Mesenchymal stem cell (in vitro differentiated cells and primary cell): ENCODE measurements around the gene RTN3.

Experiments used
- DNase-seq: peaks from one replicate; pipeline ENCODE4 v3.0.0-alpha.2; 2013
- H2AFZ ChIP-seq: one replicate; pipeline ENCODE4 v1.6.1; 2013; ENCODE audit warnings: low read depth, mild to moderate bottlenecking, control low read depth, inconsistent platforms, low read length, moderate library complexity
- H2AK5ac ChIP-seq: 2 replicates; pipeline ENCODE4 v1.6.1; 2013; ENCODE audit warnings: low read length, moderate library complexity, mild to moderate bottlenecking, inconsistent platforms; ENCODE audit not compliant: severe bottlenecking
- H2BK120ac ChIP-seq: one replicate; pipeline ENCODE4 v1.6.1; 2013; ENCODE audit warnings: low read depth, mild to moderate bottlenecking, inconsistent platforms, low read length, moderate library complexity
- H2BK12ac ChIP-seq, 2 experiments: one replicate each; pipeline ENCODE4 v1.6.1; 2013; ENCODE audit warnings: inconsistent platforms in 2 of 2, low read length in 2 of 2, mild to moderate bottlenecking in 2 of 2, moderate library complexity in 2 of 2, control low read depth in 1 of 2
- H2BK15ac ChIP-seq: one replicate; pipeline ENCODE4 v1.6.1; 2013; ENCODE audit warnings: mild to moderate bottlenecking, low read depth, inconsistent platforms; ENCODE audit not compliant: poor library complexity, severe bottlenecking
- H2BK5ac ChIP-seq: 2 replicates; pipeline ENCODE4 v1.6.1; 2013; ENCODE audit warnings: low read depth, mild to moderate bottlenecking, low read length, control low read depth, inconsistent platforms; ENCODE audit not compliant: poor library complexity, severe bottlenecking
- H3K14ac ChIP-seq, 2 experiments: one replicate each; pipeline ENCODE4 v1.6.1; 2013; ENCODE audit warnings: inconsistent platforms in 2 of 2, low read length in 2 of 2, control low read depth in 1 of 2, mild to moderate bottlenecking in 1 of 2, moderate library complexity in 1 of 2
- H3K18ac ChIP-seq, 2 experiments: one replicate each; pipeline ENCODE4 v1.6.1; 2013; ENCODE audit warnings: inconsistent platforms in 2 of 2, low read length in 2 of 2, control low read depth in 1 of 2, low read depth in 1 of 2, mild to moderate bottlenecking in 1 of 2
- H3K23ac ChIP-seq, 2 experiments: one replicate each; pipeline ENCODE4 v1.6.1; 2013; ENCODE audit warnings: inconsistent platforms in 2 of 2, low read length in 2 of 2, mild to moderate bottlenecking in 2 of 2, moderate library complexity in 2 of 2, control low read depth in 1 of 2
- H3K27ac ChIP-seq: 2 replicates; pipeline ENCODE4 v1.5.1; 2013; ENCODE audit warnings: mild to moderate bottlenecking, moderate library complexity, low read length, control low read depth, inconsistent platforms; ENCODE audit not compliant: poor library complexity, severe bottlenecking
- H3K27me3 ChIP-seq, 2 experiments: 2 replicates each; pipeline versions ENCODE4 v1.6.1 to v1.7.0; 2013; ENCODE audit warnings: low read length in 2 of 2, mild to moderate bottlenecking in 2 of 2, moderate library complexity in 2 of 2, control low read depth in 1 of 2, inconsistent platforms in 1 of 2; ENCODE audit not compliant: control insufficient read depth in 1 of 2, insufficient read depth in 1 of 2
- H3K36me3 ChIP-seq, 2 experiments: 2 replicates each; pipeline versions ENCODE4 v1.6.1 to v1.7.0; 2013; ENCODE audit warnings: low read length in 2 of 2, control low read depth in 1 of 2, inconsistent platforms in 1 of 2, low read depth in 1 of 2, mild to moderate bottlenecking in 1 of 2; ENCODE audit not compliant: insufficient read depth in 2 of 2, control insufficient read depth in 1 of 2
- H3K4ac ChIP-seq, 2 experiments: one replicate each; pipeline ENCODE4 v1.6.1; 2013; ENCODE audit warnings: inconsistent platforms in 2 of 2, low read length in 2 of 2, mild to moderate bottlenecking in 2 of 2, moderate library complexity in 2 of 2, control low read depth in 1 of 2, low read depth in 1 of 2
- H3K4me1 ChIP-seq: 2 replicates; pipeline ENCODE4 v1.6.1; 2013; ENCODE audit warnings: low read depth, low read length, control low read depth; ENCODE audit not compliant: control insufficient read depth, insufficient read depth
- H3K4me2 ChIP-seq: 2 replicates; pipeline ENCODE4 v1.6.1; 2013; ENCODE audit warnings: low read length, mild to moderate bottlenecking, inconsistent platforms; ENCODE audit not compliant: poor library complexity, severe bottlenecking
- H3K4me3 ChIP-seq, 2 experiments: 2 replicates each; pipeline versions ENCODE4 v1.5.1 to v1.7.0; 2013; ENCODE audit warnings: low read length in 2 of 2, mild to moderate bottlenecking in 2 of 2, control low read depth in 1 of 2, low read depth in 1 of 2; ENCODE audit not compliant: insufficient read depth in 1 of 2
- H3K79me1 ChIP-seq: replicated peaks from 2 replicates; pipeline ENCODE4 v1.6.1; 2013; ENCODE audit warnings: mild to moderate bottlenecking, control low read depth, low read length, inconsistent platforms; ENCODE audit not compliant: poor library complexity, severe bottlenecking
- H3K9ac ChIP-seq: 2 replicates; pipeline ENCODE4 v1.7.0; 2013; ENCODE audit warnings: mild to moderate bottlenecking, low read length, moderate library complexity
- H3K9me3 ChIP-seq: 2 replicates; pipeline ENCODE4 v1.7.0; 2013; ENCODE audit warnings: mild to moderate bottlenecking, low read length; ENCODE audit not compliant: control insufficient read depth
- H4K8ac ChIP-seq: one replicate; pipeline ENCODE4 v1.6.1; 2013; ENCODE audit warnings: inconsistent platforms, mild to moderate bottlenecking, low read length, moderate library complexity
- H4K91ac ChIP-seq: one replicate; pipeline ENCODE4 v1.6.1; 2013; ENCODE audit warnings: mild to moderate bottlenecking, low read length, inconsistent platforms
- WGBS: methylation state at CpG from one replicate; pipeline ENCODE4 v1.1.7; 2013; ENCODE audit warnings: mixed read lengths; 5-methylcytosine and 5-hydroxymethylcytosine counted together

RTN3 gene

DNA sequence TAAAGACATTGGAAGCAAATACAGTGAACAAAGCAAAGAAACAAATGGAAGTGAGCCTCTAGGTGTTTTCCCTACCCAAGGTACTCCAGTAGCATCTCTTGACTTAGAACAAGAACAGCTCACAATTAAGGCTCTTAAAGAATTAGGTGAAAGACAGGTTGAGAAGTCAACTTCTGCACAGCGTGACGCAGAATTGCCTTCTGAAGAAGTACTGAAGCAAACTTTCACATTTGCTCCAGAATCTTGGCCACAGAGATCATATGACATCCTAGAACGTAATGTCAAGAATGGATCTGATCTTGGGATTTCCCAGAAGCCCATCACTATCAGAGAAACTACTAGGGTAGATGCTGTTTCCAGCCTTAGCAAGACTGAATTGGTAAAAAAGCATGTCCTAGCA, 39.3 kb downstream of the RTN3 start:
- Histone ChIP-seq H2BK120ac (no peak overlapping the region), H4K8ac (no peak overlapping the region), H3K4me3 (no peak overlapping the region), H3K36me3 (peaks cover 0 to 10% of the 10 kb centered on the region in 2 experiments), H3K79me1 (peaks cover 12% of the 10 kb centered on the region), H4K91ac (no peak overlapping the region), H2BK12ac (no peak overlapping the region), H3K27ac (no peak overlapping the region), H3K23ac (no peak overlapping the region), H3K14ac (no peak overlapping the region), H2AFZ (no peak overlapping the region), H3K27me3 (no peaks in the 10 kb centered on the region), H2BK5ac (no peak overlapping the region), H2AK5ac (no peak overlapping the region), H3K4me2 (no peak overlapping the region), H3K4ac (no peak overlapping the region), H3K18ac (no peak overlapping the region), H2BK15ac (no peak overlapping the region), H3K9me3 (no peaks in the 10 kb centered on the region), H3K9ac (no peak overlapping the region), H3K4me1 (peaks cover 2% of the 10 kb centered on the region)
- WGBS, result 100% methylated on average over 3 of the region's 3 CpGs
- DNase-seq, result no peak

DNA sequence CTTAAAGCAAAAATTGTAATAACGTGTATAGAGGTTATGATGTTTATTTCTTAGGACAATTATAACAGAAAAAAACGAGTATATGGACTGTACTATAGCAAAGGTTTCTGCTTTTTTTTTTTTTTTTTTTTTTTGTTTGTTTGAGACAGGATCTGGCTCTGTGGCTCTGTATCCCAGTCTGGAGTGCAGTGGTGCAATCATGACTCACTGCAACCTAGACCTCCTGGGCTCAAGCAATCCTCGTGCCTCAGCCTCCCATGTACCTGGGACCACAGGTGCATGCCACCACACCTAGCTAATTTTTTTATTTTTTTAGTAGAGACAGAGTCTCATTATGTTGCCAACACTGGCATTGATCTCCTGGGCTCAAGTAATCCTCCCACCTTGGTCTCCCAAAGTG, 48.0 kb downstream of the RTN3 start:
- H2BK15ac ChIP-seq, result no peak overlapping the region
- no peak overlapping the region for H3K9ac ChIP-seq
- no peak overlapping the region for H2BK12ac ChIP-seq
- H3K4ac ChIP-seq, result no peak overlapping the region
- no peak overlapping the region for H3K14ac ChIP-seq
- H4K8ac ChIP-seq, result no peak overlapping the region
- DNase-seq, result no peak
- H3K36me3 ChIP-seq, result no peaks in the 10 kb centered on the region
- H3K27me3 ChIP-seq, result no peaks in the 10 kb centered on the region
- peaks cover 22% of the 10 kb centered on the region for H3K79me1 ChIP-seq
- no peak overlapping the region for H2AK5ac ChIP-seq
- no peaks in the 10 kb centered on the region for H3K9me3 ChIP-seq
- H3K23ac ChIP-seq, result no peak overlapping the region
- H3K18ac ChIP-seq, result no peak overlapping the region
- no peak overlapping the region for H3K27ac ChIP-seq
- H2AFZ ChIP-seq, result no peak overlapping the region
- no peak overlapping the region for H4K91ac ChIP-seq
- H2BK120ac ChIP-seq, result no peak overlapping the region
- H3K4me3 ChIP-seq, result no peak overlapping the region
- peaks cover 1% of the 10 kb centered on the region for H3K4me1 ChIP-seq
- H2BK5ac ChIP-seq, result no peak overlapping the region
- WGBS, result 96% methylated on average over 3 of the region's 3 CpGs
- no peak overlapping the region for H3K4me2 ChIP-seq

DNA sequence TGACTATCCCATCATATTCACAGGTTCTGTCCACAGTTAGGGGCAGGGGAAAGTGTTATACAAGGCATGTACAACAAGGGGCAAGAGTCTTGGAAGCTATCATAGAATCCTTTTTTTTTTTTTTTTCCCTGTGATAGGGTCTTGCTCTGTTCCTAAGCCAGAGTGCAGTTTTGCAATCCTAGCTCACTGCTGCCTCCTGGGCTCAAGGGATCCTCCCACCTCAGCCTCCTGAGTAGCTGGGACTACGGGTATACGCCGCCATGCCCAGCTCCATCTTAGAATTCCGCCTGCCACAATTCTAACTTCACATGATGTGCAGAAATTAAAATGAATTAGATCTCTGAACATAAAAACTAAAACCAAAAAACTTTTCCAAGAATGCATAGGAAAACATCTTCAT, 55.6 kb downstream of the RTN3 start:
- Histone ChIP-seq H4K8ac (no peak overlapping the region), H2BK5ac (no peak overlapping the region), H3K23ac (no peak overlapping the region), H3K18ac (no peak overlapping the region), H3K79me1 (peaks cover 24% of the 10 kb centered on the region), H3K27ac (no peak overlapping the region), H3K9ac (no peak overlapping the region), H3K4me2 (no peak overlapping the region), H3K9me3 (no peaks in the 10 kb centered on the region), H2BK120ac (no peak overlapping the region), H2BK12ac (no peak overlapping the region), H2AFZ (no peak overlapping the region), H3K14ac (no peak overlapping the region), H3K27me3 (no peaks in the 10 kb centered on the region), H3K4me1 (no peaks in the 10 kb centered on the region), H2BK15ac (no peak overlapping the region), H3K4me3 (no peak overlapping the region), H2AK5ac (no peak overlapping the region), H3K4ac (no peak overlapping the region), H4K91ac (no peak overlapping the region), H3K36me3 (no peaks in the 10 kb centered on the region)
- WGBS, result 94% methylated on average over 3 of the region's 4 CpGs
- no peak for DNase-seq

DNA sequence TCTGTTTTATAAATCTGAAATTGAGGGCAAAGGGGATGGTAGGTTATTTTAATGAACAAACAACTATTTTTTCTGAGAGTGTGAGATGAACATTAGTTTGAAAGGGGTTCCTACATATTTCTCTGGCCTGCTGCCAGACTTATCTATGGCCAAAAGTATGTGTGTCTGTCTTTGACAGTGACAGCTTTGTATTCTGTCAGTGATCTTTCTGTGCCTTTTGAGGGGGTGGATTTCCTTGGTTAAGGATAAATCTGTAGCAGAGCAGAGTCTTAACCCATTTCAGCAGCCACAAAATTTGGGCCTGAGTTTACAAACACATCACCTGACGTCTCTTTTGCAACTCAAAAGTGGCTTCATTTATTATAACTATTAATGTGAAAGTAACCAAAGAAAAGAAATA, 56.4 kb downstream of the RTN3 start:
- no CpG with 5 or more reads among the region's 1 CpG for WGBS
- H3K4me2 ChIP-seq, result no peak overlapping the region
- H2AK5ac ChIP-seq, result no peak overlapping the region

More for the DNA sequence above, 56.4 kb downstream of the RTN3 start:
- Histone ChIP-seq H2BK120ac (no peak overlapping the region), H3K27ac (no peak overlapping the region), H3K14ac (no peak overlapping the region), H2BK5ac (no peak overlapping the region), H2BK12ac (no peak overlapping the region), H3K27me3 (no peaks in the 10 kb centered on the region), H4K8ac (no peak overlapping the region), H3K4ac (no peak overlapping the region), H3K23ac (no peak overlapping the region), H3K4me3 (no peak overlapping the region), H3K79me1 (peaks cover 21% of the 10 kb centered on the region), H4K91ac (no peak overlapping the region), H2AFZ (no peak overlapping the region), H2BK15ac (no peak overlapping the region), H3K9me3 (no peaks in the 10 kb centered on the region), H3K9ac (peak overlapping the region; percentile 71), H3K4me1 (no peaks in the 10 kb centered on the region), H3K18ac (no peak overlapping the region), H3K36me3 (no peaks in the 10 kb centered on the region)
- DNase-seq, result no peak
